HG02870 (cell line): ENCODE measurements around the gene DUSP22.
"Not testable (repeated sequence)": the region's sequence is repeated elsewhere in the genome, so short reads cannot be mapped to it uniquely, and the experiment has no call there.

ENCODE experiments used
- ATAC-seq: cut with Tn5 transposase; IDR thresholded peaks from one replicate; pipeline ENCODE4 v1.9.1; 2021; ENCODE audit warnings: mild to moderate bottlenecking, moderate library complexity; ENCODE audit not compliant: unreplicated experiment

Gene DUSP22

GRCh38 chr6:322940-323729, 30.8 kb downstream of the DUSP22 start:
- ATAC-seq, result no peak

DNA sequence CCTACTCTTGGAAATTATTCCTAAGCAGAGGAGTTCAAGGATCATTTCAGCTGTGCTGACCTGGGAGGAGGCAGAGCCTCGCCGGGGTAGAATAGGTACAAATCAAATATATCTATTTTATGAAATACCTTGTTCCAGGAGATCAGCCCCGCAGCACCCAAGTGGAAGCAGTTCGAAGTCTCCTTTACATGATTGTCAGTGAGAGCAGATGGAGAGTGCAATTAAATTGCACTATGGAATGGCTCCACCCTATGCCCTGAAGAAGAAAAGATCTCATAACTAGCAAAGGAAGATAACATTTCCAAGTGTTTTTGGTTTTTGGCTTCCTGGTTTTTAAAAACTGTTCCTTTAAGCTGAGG, 31.4 kb downstream of the DUSP22 start:
- ATAC-seq, result no peak

DNA sequence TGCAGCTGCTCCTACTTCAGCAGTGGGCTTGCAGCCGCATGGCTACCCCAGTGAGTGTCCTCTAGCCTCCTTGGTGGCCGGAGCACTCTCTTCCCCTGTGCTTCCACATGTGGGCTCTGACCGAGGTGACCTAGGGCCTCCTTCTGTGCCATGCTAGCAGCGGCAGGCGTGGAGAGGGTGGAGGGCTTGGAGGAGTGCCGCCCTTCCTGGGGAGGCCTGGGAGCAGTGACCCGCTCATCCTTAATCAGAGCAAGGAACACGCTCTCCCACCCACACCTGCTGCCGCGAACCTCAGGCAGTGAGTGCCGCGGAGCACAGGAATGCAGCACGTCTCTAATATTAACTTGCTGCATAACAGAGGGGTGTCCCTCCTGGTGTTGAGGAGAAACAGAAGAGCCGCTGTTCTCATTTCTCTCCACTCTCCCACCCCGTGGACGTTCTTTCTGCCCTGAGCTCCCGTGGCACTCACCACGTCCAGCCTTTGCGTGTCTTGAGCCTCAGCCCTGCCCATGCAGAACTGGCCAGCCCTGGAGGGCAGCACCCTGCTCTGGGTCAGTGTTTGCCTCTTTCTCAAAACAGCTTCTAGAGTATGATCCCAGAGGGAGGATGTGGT, 31.9 kb downstream of the DUSP22 start:
- no peak for ATAC-seq

DNA sequence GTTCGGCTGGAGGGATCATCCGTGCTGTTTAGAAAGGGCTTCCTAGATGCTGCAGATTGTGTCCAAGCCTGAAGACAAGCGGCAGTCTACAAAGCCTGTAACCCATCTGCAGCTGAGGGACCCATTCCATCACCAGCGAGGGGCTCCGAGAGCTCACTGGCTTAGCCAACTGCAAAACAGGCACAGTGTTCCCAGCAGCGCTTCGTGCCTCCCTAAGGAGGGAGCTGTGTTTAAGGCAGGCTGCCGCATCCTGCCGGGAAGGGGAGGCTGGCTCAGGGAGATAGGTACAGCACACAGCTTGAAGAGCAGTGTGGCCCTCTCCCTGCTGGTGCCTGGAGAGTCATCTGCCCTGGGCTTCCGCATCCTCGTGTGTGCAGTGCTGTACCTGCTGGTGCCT, 32.4 kb downstream of the DUSP22 start:
- no peak for ATAC-seq

DNA sequence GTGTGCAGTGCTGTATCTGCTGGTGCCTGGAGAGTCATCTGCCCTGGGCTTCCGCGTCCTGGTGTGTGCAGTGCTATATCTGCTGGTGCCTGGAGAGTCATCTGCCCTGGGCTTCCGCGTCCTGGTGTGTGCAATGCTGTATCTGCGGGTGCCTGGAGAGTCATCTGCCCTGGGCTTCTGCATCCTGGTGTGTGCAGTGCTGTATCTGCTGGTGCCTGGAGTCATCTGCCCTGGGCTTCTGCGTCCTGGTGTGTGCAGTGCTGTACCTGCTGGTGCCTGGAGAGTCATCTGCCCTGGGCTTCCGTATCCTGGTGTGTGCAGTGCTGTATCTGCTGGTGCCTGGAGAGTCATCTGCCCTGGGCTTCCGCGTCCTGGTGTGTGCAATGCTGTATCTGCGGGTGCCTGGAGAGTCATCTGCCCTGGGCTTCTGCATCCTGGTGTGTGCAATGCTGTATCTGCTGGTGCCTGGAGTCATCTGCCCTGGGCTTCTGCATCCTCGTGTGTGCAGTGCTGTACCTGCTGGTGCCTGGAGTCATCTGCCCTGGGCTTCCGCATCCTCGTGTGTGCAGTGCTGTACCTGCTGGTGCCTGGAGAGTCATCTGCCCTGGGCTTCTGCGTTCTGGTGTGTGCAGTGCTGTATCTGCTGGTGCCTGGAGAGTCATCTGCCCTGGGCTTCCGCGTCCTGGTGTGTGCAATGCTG, 33.0 kb downstream of the DUSP22 start:
- not testable (repeated sequence) for ATAC-seq

- not testable (repeated sequence) for ATAC-seq
Measured at GRCh38 chr6:326066-326465, 33.8 kb downstream of the DUSP22 start.

DNA sequence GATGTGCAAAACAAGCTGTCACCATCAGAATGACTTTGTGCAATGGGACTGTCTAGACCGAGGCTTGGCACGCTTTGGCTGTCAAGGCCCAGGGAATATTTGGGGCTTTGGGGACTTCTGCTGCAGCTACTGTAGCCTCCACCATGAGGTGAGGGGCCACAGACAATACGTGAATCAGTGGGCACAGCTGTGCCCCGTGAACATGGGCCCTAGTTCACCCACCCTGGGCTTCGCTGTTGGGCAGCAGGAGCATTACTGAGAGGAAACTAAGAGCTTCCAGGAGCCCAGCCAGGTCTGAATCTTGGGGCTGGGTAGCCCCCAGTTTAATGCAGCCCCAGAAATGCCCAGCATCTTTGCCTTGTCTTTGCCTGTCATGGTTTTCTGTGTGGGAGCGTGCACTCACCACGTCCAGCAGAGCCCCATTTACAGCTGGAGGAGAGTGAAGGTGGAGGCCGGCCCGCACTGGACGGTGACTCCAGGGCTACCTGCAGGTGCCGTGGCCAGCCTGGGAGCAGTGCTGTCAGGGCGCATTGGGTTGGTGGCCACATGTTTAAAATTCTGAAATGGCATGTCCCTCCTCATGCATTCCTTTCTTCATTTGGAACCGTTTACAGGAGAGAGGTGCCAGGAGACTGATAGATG, 34.7 kb downstream of the DUSP22 start:
- no peak for ATAC-seq

DNA sequence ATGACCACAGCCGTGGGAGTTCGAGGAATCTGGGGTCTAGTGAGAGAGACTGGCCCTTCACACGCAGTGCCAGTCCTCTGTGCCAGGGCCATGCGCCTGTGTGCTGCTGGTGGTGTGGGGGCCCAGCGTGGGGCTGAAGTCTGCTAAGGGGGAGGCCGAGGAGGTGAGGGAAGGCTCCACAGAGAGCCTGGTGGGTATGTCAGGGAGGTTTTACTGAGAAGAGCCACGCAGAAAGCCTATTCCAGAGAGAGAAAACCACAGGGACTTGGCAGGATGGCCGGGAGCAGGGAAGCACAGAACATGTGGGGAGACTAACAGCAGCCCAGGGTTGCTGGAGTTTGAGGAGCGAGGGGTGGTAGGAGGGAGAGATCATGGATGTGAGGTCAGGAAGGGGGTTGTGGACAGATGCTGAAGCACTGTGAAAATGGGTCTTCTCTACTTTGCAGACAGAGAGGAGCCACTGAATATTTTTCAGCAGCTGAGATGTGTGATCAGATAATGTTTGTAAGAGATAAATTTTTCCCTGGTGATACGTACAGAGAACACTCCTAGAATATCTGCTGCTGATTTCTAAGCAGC, 35.3 kb downstream of the DUSP22 start:
- no peak for ATAC-seq

DNA sequence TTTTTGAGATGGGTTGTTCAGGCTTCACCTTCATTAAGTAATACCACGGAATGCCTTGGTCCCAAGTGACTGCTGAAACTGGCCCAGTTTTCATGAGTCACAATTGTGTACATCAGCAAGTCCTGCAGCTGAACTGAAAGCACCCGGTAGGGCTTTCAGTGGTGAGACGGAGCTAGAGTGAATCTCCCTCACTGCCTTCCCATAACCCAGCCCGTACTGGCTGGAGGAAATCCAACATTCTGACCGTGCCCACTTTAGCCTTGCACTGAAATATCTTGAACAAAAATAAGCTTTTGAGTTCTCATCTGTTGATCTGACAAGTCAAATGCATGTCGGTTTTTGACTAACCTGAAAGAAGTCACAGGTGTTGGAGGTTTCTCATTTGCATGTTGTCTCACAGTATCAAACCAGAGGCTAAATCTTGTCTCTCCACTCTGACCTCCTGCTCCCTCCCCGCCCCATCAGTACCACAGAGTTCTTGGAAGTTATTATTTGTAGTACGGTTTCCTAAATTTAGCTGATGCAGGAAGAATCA, 35.9 kb downstream of the DUSP22 start:
- ATAC-seq, result peak; percentile 65

GRCh38 chr6:328924-329323, 36.6 kb downstream of the DUSP22 start:
- no peak for ATAC-seq

DNA sequence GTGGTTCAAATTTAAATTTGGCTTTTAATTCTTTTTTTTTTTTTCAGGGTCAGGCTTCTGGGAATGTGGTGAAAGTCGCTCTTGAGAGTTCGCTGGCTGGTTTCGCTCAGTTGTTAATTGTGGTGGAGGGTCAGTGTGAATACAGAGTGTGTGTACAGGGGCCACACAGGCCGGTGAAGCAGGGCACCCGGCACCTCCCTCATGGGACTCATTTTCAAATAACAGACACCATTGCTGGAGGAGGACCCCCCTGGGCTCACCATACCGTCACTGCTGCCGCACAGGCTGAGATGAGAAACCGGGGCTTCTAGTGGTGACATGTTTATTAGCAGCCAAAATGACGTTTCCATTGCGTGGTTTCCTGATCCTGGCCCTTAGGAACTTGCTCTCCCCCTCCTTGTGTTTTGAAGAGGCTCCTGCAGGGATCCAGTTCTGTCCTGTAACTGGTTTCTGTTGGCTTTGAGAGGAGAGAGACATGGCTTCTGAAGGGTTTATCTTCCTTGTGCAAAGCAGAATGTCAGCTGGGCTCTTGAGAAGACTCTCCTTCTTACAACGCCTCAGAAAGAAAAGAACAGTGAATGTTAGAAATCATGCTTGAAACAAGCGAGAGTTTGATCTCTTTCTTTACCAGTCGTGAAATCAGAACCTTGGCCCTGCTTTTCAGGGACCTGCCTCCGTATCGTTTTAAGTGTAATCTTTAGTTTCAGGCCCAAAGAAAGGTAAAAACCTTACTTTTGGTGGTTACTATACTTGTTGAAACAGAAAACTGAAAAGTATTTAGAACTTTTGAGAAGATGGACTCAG, 37.8 kb downstream of the DUSP22 start:
- no peak for ATAC-seq

DNA sequence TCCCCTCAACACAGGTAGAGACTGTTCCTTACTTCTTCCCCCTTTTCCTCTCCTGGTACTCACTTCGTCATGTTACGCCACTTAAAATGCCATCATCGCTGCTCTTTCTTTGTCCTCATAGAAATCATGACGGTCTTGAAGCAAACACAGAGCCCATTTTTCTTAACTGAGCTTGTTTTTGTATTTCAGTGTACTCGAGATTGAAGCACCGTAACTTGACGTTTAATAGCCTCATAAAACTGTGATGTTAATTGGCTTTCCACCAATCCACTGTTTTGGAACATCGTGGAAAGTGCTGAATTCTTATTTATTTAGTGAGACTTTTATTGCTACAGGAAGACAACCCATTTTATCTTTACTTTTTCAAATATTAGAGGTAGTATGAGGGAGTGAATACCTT, 38.7 kb downstream of the DUSP22 start:
- no peak for ATAC-seq

DNA sequence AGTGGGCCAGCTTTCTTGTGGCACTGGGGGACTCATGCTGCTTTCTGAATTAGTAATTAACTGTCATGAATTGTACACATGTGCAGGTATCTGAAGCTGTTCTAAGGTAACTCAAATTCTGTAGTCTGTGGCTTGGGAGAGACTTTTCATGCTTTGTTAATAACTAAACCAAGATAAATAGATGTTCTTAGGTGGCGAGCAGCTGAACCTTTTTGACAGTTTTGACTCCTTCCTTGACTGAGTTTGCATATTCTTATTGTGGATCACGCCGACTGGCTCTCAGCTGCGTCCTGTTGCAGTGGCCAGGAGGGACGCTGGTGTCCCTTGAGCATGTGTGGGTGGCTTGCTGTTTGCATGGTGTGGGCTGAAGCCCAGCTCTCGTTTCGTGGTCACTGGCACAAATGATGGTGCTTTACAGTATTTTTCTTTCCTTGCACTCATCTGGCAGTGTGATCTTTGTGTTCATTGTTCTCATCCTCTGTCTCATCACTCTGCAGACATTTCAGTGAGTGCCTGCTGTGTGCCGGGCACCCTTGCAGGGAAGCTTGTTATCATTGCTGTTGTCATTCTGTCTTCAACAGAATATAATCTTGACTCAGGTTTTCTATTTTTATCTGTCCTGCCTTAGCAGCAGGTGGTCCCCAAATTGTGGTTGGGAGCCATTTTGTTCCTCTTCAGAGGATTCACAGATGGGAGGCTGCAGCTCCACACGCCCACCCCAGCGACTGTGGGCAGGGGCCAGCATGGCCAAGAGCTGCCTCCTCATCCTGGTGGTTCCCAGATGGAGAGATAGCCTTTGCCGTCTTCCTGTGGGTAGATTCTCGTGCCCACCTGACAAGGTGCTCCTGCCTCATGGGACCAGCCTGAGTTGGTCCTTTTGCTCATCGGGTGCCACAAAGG, 39.6 kb downstream of the DUSP22 start:
- ATAC-seq, result peak; percentile 41

GRCh38 chr6:332671-333070, 40.4 kb downstream of the DUSP22 start:
- ATAC-seq, result no peak

DNA sequence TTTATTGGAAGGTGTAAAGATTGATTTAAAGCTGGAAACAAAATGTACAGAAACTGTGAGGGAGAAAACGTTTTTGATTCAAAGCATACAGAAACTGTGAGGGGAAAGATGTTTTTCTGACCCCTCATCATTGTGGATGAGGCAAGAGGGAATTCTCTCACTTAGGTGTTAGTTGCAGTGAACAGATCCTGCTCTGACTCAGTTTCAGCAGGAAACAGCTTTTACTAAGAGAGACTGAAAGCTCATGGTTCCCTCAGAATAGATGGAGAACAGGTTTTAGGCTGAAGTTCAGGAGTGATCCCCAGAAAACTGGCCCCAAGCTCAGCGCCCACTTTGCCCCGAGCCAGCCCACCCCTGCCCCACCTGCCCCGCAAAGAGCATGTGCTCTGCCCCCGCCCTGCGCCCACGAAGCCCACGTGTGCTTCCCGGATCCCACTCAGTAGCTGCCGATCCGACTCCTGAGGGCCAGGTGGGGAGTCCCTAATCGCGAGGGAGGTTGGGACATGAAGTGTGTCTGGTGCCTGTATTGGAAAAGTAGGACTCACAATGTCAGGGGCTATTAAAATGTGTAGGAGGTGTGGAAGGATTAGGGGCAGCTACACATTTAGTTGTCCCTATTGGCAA, 41.2 kb downstream of the DUSP22 start:
- ATAC-seq, result no peak

DNA sequence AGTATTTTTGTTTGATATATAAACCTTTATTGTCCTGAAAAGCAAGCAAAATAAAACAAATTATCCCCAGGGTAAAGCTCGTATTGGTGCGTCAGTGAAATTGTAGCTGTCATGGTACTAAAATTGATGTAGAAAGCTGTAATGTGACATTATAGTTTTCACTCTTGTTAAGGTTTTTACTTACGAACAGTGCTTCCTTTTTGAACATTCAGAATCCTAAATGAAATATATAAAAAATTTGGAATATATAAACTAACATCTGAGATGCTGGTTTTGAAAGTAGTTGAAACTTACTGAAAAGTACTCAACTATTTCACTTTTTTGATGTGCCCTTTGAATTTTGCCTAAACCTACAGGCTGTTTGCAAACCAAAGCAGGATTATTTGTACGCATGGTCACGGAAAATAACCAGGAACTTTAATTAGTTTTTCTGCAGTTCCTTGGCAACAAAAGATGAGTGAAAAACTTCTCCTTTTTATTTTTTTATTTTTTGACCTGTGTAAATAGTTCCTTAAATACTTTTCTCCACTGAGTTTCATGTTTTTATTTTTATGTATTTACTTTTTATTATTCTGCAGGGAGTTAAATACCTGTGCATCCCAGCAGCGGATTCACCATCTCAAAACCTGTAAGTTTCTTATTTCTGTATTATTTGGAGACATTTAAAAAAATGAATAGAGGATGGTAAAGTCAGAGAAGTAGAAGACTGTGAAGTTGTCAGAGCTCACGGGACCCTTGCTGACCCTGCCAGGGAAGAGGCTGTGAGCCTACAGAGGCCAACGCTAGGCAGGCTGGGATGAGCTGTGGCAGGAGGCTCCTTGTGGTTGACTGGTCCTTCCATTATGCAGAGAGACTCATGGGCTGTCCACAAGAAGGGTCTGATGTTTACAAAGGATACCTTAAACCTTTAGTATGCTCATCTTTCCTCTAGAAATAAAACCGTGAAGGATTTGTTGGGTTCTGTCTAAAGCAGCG, 42.5 kb downstream of the DUSP22 start:
- ATAC-seq, result no peak

DNA sequence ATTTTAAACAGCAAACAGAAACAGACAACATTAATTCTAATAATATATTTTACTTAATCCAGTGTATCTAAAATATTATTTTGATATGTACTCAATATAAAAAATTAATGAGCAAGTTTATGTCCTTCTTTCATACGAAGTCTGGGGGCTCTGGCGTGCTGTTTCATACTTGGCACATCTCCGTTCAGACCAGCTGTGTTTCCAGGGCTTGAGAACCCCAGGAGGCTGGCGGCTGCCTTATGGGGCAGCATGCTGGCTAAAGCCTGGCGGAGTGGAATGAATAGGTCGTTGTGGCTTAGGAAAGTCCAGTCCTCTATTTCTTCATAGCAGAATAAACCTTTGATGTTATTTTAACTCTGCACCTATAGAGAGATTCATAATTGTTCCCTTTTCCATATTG, 43.3 kb downstream of the DUSP22 start:
- ATAC-seq, result no peak
